ENCODE results near the gene CDC42BPG.

CDC42BPG gene

GRCh38 chr11:64831411-64831891, 13.0 kb downstream of the CDC42BPG start:
- Histone ChIP-seq H3K9ac (ENCODE audit: low read length) (no peak overlapping the region), H3F3A (ENCODE audit: insufficient read depth, low read length) (no peaks in the 10 kb centered on the region), H2AFZ (ENCODE audit: low read length) (no peak overlapping the region), H3K79me2 (ENCODE audit: low read length) (no peaks in the 10 kb centered on the region), H3K27ac (ENCODE audit: low read length) (no peak overlapping the region), H4K20me1 (ENCODE audit: insufficient read depth, low read length) (no peaks in the 10 kb centered on the region), H3K4me2 (ENCODE audit: low read depth, low read length) (no peak overlapping the region), H3K4me1 (ENCODE audit: low read length) (no peaks in the 10 kb centered on the region), H3K36me3 (replicated peaks; ENCODE audit: insufficient read depth, low read length) (no peaks in the 10 kb centered on the region), H3K9me3 (replicated peaks; ENCODE audit: insufficient read depth, low read length) (no peaks in the 10 kb centered on the region), H3K4me3 (ENCODE audit: low read length) (no peak overlapping the region), H3K27me3 (replicated peaks; ENCODE audit: insufficient read depth, low read length) (no peaks in the 10 kb centered on the region), H3K9me2 (replicated peaks; ENCODE audit: insufficient read depth, low read length) (no peaks in the 10 kb centered on the region)
- DNase-seq: no peak
- TF ChIP-seq EZH2 (optimal IDR thresholded peaks at IDR 0.05; ENCODE audit: low read depth, low read length): no peak

DNA sequence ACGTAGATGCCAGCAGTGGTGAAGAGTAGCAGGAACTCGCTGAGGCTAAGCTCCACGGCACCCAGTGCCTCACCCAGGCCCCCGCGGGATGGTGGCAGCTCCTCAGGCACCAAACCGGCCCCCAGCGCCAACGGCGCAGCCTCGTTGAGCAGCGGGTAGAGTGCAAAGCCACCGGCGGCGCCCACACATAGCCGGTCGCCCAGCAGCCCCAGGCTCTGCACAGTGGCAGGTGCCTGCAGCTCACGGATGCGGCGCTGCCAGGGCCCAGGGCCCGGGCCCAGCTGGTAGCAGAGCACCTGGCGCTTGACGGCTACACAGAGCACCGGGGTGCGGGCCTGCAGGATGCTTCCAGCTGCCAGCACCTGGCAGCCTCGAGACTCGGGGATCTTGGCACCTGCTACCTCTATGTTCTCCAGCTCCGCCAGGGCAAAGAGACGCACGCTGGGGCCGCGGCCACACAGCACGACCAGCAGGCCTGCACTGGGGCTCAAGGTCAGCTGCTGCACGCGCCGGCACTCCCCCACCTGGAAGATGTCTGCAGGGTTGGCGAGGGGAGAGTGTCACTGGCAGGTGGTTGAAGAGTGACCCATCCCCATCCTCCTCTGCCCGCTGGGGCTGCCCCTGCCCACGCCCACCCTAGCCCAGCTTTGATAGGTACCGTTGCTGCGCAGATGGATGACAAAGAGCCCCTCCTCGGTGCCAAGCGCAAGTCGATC, 14.8 kb downstream of the CDC42BPG start:
- Histone ChIP-seq H4K20me1 (ENCODE audit: insufficient read depth, low read length) (no peaks in the 10 kb centered on the region), H3K79me2 (ENCODE audit: low read length) (no peaks in the 10 kb centered on the region), H3F3A (ENCODE audit: insufficient read depth, low read length) (no peaks in the 10 kb centered on the region), H2AFZ (ENCODE audit: low read length) (no peak overlapping the region), H3K9me2 (replicated peaks; ENCODE audit: insufficient read depth, low read length) (no peaks in the 10 kb centered on the region), H3K9me3 (replicated peaks; ENCODE audit: insufficient read depth, low read length) (no peaks in the 10 kb centered on the region), H3K4me3 (ENCODE audit: low read length) (no peak overlapping the region), H3K4me2 (ENCODE audit: low read depth, low read length) (no peak overlapping the region), H3K36me3 (replicated peaks; ENCODE audit: insufficient read depth, low read length) (no peaks in the 10 kb centered on the region), H3K27me3 (replicated peaks; ENCODE audit: insufficient read depth, low read length) (no peaks in the 10 kb centered on the region), H3K9ac (ENCODE audit: low read length) (no peak overlapping the region), H3K4me1 (ENCODE audit: low read length) (no peaks in the 10 kb centered on the region), H3K27ac (ENCODE audit: low read length) (no peak overlapping the region)
- TF ChIP-seq, protein P1, sequence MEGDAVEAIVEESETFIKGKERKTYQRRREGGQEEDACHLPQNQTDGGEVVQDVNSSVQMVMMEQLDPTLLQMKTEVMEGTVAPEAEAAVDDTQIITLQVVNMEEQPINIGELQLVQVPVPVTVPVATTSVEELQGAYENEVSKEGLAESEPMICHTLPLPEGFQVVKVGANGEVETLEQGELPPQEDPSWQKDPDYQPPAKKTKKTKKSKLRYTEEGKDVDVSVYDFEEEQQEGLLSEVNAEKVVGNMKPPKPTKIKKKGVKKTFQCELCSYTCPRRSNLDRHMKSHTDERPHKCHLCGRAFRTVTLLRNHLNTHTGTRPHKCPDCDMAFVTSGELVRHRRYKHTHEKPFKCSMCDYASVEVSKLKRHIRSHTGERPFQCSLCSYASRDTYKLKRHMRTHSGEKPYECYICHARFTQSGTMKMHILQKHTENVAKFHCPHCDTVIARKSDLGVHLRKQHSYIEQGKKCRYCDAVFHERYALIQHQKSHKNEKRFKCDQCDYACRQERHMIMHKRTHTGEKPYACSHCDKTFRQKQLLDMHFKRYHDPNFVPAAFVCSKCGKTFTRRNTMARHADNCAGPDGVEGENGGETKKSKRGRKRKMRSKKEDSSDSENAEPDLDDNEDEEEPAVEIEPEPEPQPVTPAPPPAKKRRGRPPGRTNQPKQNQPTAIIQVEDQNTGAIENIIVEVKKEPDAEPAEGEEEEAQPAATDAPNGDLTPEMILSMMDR (IDR thresholded peaks at IDR 0.05; ENCODE audit: low read length): no peak
- TF ChIP-seq EZH2phosphoT487 (IDR thresholded peaks at IDR 0.05; ENCODE audit: low read length): no peak
- TF ChIP-seq EZH2 (optimal IDR thresholded peaks at IDR 0.05; ENCODE audit: low read depth, low read length): no peak
- DNase-seq: no peak

DNA sequence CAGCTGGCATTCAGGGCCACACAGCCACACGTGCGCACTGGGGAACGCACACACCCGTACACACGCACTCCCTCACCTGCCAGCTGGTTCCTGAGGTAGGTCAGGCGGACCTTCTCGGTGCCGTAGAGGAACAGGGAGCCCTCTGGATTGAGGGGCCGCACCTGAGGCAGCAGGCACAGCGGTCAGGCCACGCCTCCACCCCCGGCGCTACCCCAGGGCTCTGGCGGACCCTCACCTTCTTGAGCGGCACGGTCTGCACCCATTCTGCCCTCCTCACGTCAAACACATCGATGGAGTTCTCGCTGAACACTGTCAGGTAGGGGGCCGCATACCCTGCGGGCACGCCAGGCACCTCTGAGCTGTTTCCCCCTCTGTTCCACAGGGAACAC, 17.0 kb downstream of the CDC42BPG start:
- Histone ChIP-seq H3K4me2 (ENCODE audit: low read depth, low read length) (no peak overlapping the region), H3K36me3 (replicated peaks; ENCODE audit: insufficient read depth, low read length) (no peaks in the 10 kb centered on the region), H3K9ac (ENCODE audit: low read length) (no peak overlapping the region)

More for the DNA sequence above, 17.0 kb downstream of the CDC42BPG start:
- H2AFZ ChIP-seq (ENCODE audit: low read length): no peak overlapping the region
- no peak for DNase-seq
- no peaks in the 10 kb centered on the region for H3K79me2 ChIP-seq (ENCODE audit: low read length)
- no peaks in the 10 kb centered on the region for H3K4me1 ChIP-seq (ENCODE audit: low read length)
- H3K9me2 ChIP-seq (replicated peaks; ENCODE audit: insufficient read depth, low read length): no peaks in the 10 kb centered on the region
- no peak overlapping the region for H3K27ac ChIP-seq (ENCODE audit: low read length)
- H4K20me1 ChIP-seq (ENCODE audit: insufficient read depth, low read length): no peaks in the 10 kb centered on the region
- TF ChIP-seq, protein P1 (IDR thresholded peaks at IDR 0.05; ENCODE audit: low read length): no peak
- no peak for TF ChIP-seq EZH2 (optimal IDR thresholded peaks at IDR 0.05; ENCODE audit: low read depth, low read length)
- no peak for TF ChIP-seq EZH2phosphoT487 (IDR thresholded peaks at IDR 0.05; ENCODE audit: low read length)
- no peaks in the 10 kb centered on the region for H3K9me3 ChIP-seq (replicated peaks; ENCODE audit: insufficient read depth, low read length)
- no peaks in the 10 kb centered on the region for H3K27me3 ChIP-seq (replicated peaks; ENCODE audit: insufficient read depth, low read length)
- H3F3A ChIP-seq (ENCODE audit: insufficient read depth, low read length): no peaks in the 10 kb centered on the region
- no peak overlapping the region for H3K4me3 ChIP-seq (ENCODE audit: low read length)
